HG02885 (cell line): ENCODE data around the gene TRAPPC1.

Experiments used
- ATAC-seq: cut with Tn5 transposase; IDR thresholded peaks from one replicate; pipeline ENCODE4 v1.9.1; 2021; ENCODE audit warnings: mild to moderate bottlenecking; ENCODE audit not compliant: unreplicated experiment, poor library complexity

TRAPPC1 gene

GRCh38 chr17:7882068-7882467 is 49.7 kb downstream of the TRAPPC1 start:
- no peak for ATAC-seq

- ATAC-seq: no peak
Measured at GRCh38 chr17:7881276-7882054, 50.3 kb downstream of the TRAPPC1 start.
